Breast epithelium (tissue), 4 donors: Measurements from ENCODE around the gene KRTAP2-1. TPM values are rescaled to one million over a fixed set of nuclear protein-coding genes. Genes with fewer than 3 reads are reported as not detected.
A peak's percentile ranks its signal among the peaks of the same experiment; 100 is the strongest.
"Not testable (repeated sequence)": the region's sequence is repeated elsewhere in the genome, so short reads cannot be mapped to it uniquely, and the experiment has no call there.

Source experiments
- DNase-seq, 2 donors: peaks; one replicate each; pipeline ENCODE4 v3.0.0-alpha.2; 2019; ENCODE audit warnings: low spot score in 2 of 2
- H3K27ac ChIP-seq, 2 donors: fragments of 200-600 bp; sonication (generic) in 1 of 2; one replicate each; pipeline ENCODE4 v1.5.1; 2016 to 2019; ENCODE audit warnings: mild to moderate bottlenecking in 1 of 2
- H3K27me3 ChIP-seq, 2 donors: fragments of 200-600 bp; sonication (generic) in 1 of 2; one replicate each; pipeline versions ENCODE4 v1.5.1 to v1.6.0; 2017 to 2019; ENCODE audit warnings: control low read depth in 1 of 2, mild to moderate bottlenecking in 1 of 2
- H3K36me3 ChIP-seq: fragments of 200-600 bp; one replicate; pipeline ENCODE4 v1.5.1; 2019
- H3K4me1 ChIP-seq, 2 donors: fragments of 200-600 bp; sonication (generic); one replicate each; pipeline ENCODE4 v1.5.1; 2016 to 2019; ENCODE audit warnings: control low read depth in 1 of 2
- H3K4me3 ChIP-seq, 3 donors: fragments of 200-600 bp; sonication (generic); 1 replicate in 2 of 3; 2 replicates in 1 of 3; pipeline ENCODE4 v1.5.1; 2016 to 2019; ENCODE audit warnings: mild to moderate bottlenecking in 3 of 3, moderate library complexity in 2 of 3
- H3K9me3 ChIP-seq, 2 donors: fragments of 200-600 bp; sonication (generic) in 1 of 2; one replicate each; pipeline ENCODE4 v1.5.1; 2016 to 2019; ENCODE audit warnings: control low read depth in 1 of 2
- CTCF ChIP-seq, 3 donors: fragments of 450-650 bp; IDR thresholded peaks; one replicate each; pipeline ENCODE4 v1.5.1; 2016 to 2017; ENCODE audit warnings: antibody characterized with exemption in 3 of 3, mild to moderate bottlenecking in 3 of 3, moderate library complexity in 3 of 3
- POLR2A ChIP-seq: fragments of 450-650 bp; IDR thresholded peaks from one replicate; pipeline ENCODE4 v1.6.1; 2016; ENCODE audit warnings: antibody characterized with exemption, mild to moderate bottlenecking, moderate library complexity
- POLR2AphosphoS5 ChIP-seq, 3 donors: sonication (generic); formaldehyde crosslinking; IDR thresholded peaks; one replicate each; pipeline ENCODE4 v1.6.1; 2017; ENCODE audit warnings: antibody characterized with exemption in 3 of 3
- intact Hi-C: fragments of 100-400 bp; cut with DNase I; formaldehyde crosslinking; loops from one replicate; pipeline ENCODE4 v1.15.1; 2023; ENCODE audit warnings: low total_unique reads
- total RNA-seq, 3 donors: library from RNA; depleted of rRNA; stranded (reverse); fragments of >200 nt; gene quantifications; one replicate each; pipeline ENCODE4 v1.1.0, GENCODE V29; 2016

The KRTAP2-1 gene
- total RNA-seq, 3 donors from 2014 or later, result not detected

- no peaks in the 10 kb centered on the region for H3K4me1 ChIP-seq
- no peak overlapping the region for H3K4me3 ChIP-seq
- no peak for TF ChIP-seq POLR2AphosphoS5 (IDR thresholded peaks at IDR 0.05)
- TF ChIP-seq CTCF (IDR thresholded peaks at IDR 0.05), result no peak
- no peak for TF ChIP-seq POLR2A
- no peak overlapping the region for H3K27ac ChIP-seq
- no peak for DNase-seq
- no peaks in the 10 kb centered on the region for H3K36me3 ChIP-seq
- H3K9me3 ChIP-seq, result no peaks in the 10 kb centered on the region
- H3K27me3 ChIP-seq, result peaks cover 0 to 4% of the 10 kb centered on the region in 2 donors
- intact Hi-C loops, result no loop called here
Measured at GRCh38 chr17:41049110-41049509, 2.0 kb upstream of the KRTAP2-1 start.

- no peaks in the 10 kb centered on the region for H3K36me3 ChIP-seq
- DNase-seq, result no peak
- H3K4me3 ChIP-seq, result no peak overlapping the region
- no peak overlapping the region for H3K27ac ChIP-seq
- TF ChIP-seq POLR2A, result no peak
- no peak for TF ChIP-seq CTCF (IDR thresholded peaks at IDR 0.05)
- TF ChIP-seq POLR2AphosphoS5 (IDR thresholded peaks at IDR 0.05), result no peak
- peaks cover 0 to 4% of the 10 kb centered on the region in 2 donors for H3K27me3 ChIP-seq
- H3K9me3 ChIP-seq, result no peaks in the 10 kb centered on the region
- H3K4me1 ChIP-seq, result no peaks in the 10 kb centered on the region
- intact Hi-C loops, result no loop called here
Measured at GRCh38 chr17:41048441-41048840, 1.3 kb upstream of the KRTAP2-1 start.

GRCh38 chr17:41042953-41043352, 4.2 kb downstream of the KRTAP2-1 start:
- no peaks in the 10 kb centered on the region for H3K4me1 ChIP-seq
- no peaks in the 10 kb centered on the region for H3K36me3 ChIP-seq
- H3K27ac ChIP-seq, result no peak overlapping the region
- intact Hi-C loops, result no loop called here
- no peaks in the 10 kb centered on the region for H3K27me3 ChIP-seq
- no peak for TF ChIP-seq POLR2AphosphoS5 (IDR thresholded peaks at IDR 0.05)
- no peak for TF ChIP-seq CTCF (IDR thresholded peaks at IDR 0.05)
- no peak for TF ChIP-seq POLR2A
- H3K4me3 ChIP-seq, result no peak overlapping the region
- H3K9me3 ChIP-seq, result no peaks in the 10 kb centered on the region
- no peak for DNase-seq

- intact Hi-C loops, H3K9me3 ChIP-seq, H3K27me3 ChIP-seq, H3K4me1 ChIP-seq, H3K4me3 ChIP-seq, H3K36me3 ChIP-seq: not testable (repeated sequence)
- peak in 1 of 2 donors; percentile 75 for DNase-seq
- peak in 1 of 3 donors; percentile 12 for TF ChIP-seq POLR2AphosphoS5 (IDR thresholded peaks at IDR 0.05)
- peak within 1 kb of the TSS in 1 of 2 donors; percentile 64 for H3K27ac ChIP-seq
Measured at GRCh38 chr17:41040783-41041571, 6.1 kb downstream of the KRTAP2-1 start, which contains the start of gene KRTAP1-1. Gene KRTAP1-1 (minus strand): TSS chr17:41041450. CDS start chr17:41041397, 53 bp downstream.

GRCh38 chr17:41037853-41038350, 9.2 kb downstream of the KRTAP2-1 start:
- H3K4me1 ChIP-seq, result no peaks in the 10 kb centered on the region
- no peak for TF ChIP-seq CTCF (IDR thresholded peaks at IDR 0.05)
- TF ChIP-seq POLR2A, result no peak
- TF ChIP-seq POLR2AphosphoS5 (IDR thresholded peaks at IDR 0.05), result no peak
- DNase-seq, result no peak
- intact Hi-C loops, result no loop called here
- no peaks in the 10 kb centered on the region for H3K27me3 ChIP-seq
- no peak overlapping the region for H3K4me3 ChIP-seq
- H3K27ac ChIP-seq, result no peak overlapping the region
- H3K9me3 ChIP-seq, result no peaks in the 10 kb centered on the region
- H3K36me3 ChIP-seq, result no peaks in the 10 kb centered on the region

GRCh38 chr17:41034346-41034935, 12.7 kb downstream of the KRTAP2-1 start, which contains the start of gene KRTAP1-3:
Gene KRTAP1-3 (minus strand): TSS chr17:41034874. CDS start chr17:41034821, 53 bp downstream.
- DNase-seq, result peak in 1 of 2 donors; percentile 36
- H3K27ac ChIP-seq, H3K36me3 ChIP-seq, H3K4me1 ChIP-seq, H3K27me3 ChIP-seq, H3K9me3 ChIP-seq, intact Hi-C loops, H3K4me3 ChIP-seq: not testable (repeated sequence)
